HEK293 (cell line): ENCODE measurements around the gene ANXA1.

ENCODE experiments used
- CTCF ChIA-PET: fragments of 350-600 bp; formaldehyde crosslinking; extraction: SDS; loops from one replicate; lab custom pipeline; 2021; ENCODE audit warnings: antibody characterized with exemption; lab: Yijun Ruan, JAX
- POLR2A ChIA-PET: fragments of 300-600 bp; formaldehyde crosslinking; extraction: SDS; loops from one replicate; lab custom pipeline; 2020; ENCODE audit warnings: antibody characterized with exemption, inconsistent platforms; lab: Yijun Ruan, JAX
- H3K27ac ChIP-seq: fragments of 200-500 bp; sonication (Bioruptor generic); 2 replicates; pipeline ENCODE4 v1.5.1; 2014; ENCODE audit warnings: low read depth, low read length, control low read depth, inconsistent platforms; ENCODE audit errors: extremely low read depth
- H3K36me3 ChIP-seq, 2 experiments: fragments of 200-500 bp in 1 of 2; sonication (Bioruptor generic) in 1 of 2; 1 replicate in 1 of 2; 2 replicates in 1 of 2; pipeline ENCODE4 v1.5.1; 2014 to 2017; ENCODE audit warnings: inconsistent platforms in 2 of 2, low read length in 2 of 2; ENCODE audit not compliant: control insufficient read depth in 2 of 2, insufficient read depth in 1 of 2
- H3K4me1 ChIP-seq: fragments of 200-500 bp; sonication (Bioruptor generic); 2 replicates; pipeline ENCODE4 v1.5.1; 2014; ENCODE audit warnings: mild to moderate bottlenecking, low read length, inconsistent platforms; ENCODE audit not compliant: control insufficient read depth, insufficient read depth
- H3K4me3 ChIP-seq: 2 replicates; pipeline ENCODE4 v1.5.1; 2011; ENCODE audit warnings: low read depth, mild to moderate bottlenecking, control low read depth, low read length, moderate library complexity
- H3K9me3 ChIP-seq: fragments of 200-500 bp; sonication (Bioruptor generic); 2 replicates; pipeline ENCODE4 v1.5.1; 2014; ENCODE audit warnings: low read depth, low read length, inconsistent platforms; ENCODE audit not compliant: control insufficient read depth, insufficient read depth
- AEBP2 ChIP-seq: fragments of 450-650 bp; formaldehyde crosslinking; IDR thresholded peaks from 2 replicates; pipeline ENCODE4 v1.5.1; 2016; ENCODE audit warnings: missing biosample characterization, missing genetic modification characterization, borderline replicate concordance
- ATF2 ChIP-seq: fragments of 450-650 bp; formaldehyde crosslinking; IDR thresholded peaks from 2 replicates; pipeline ENCODE4 v1.5.1; 2016; ENCODE audit warnings: missing biosample characterization, missing genetic modification characterization, low read depth
- BCL6B ChIP-seq: fragments of 450-650 bp; formaldehyde crosslinking; IDR thresholded peaks from 2 replicates; pipeline ENCODE4 v1.5.1; 2017; ENCODE audit warnings: missing biosample characterization, missing genetic modification characterization
- KLF7 ChIP-seq: fragments of 450-650 bp; formaldehyde crosslinking; IDR thresholded peaks from 2 replicates; pipeline ENCODE4 v1.5.1; 2016; ENCODE audit warnings: missing biosample characterization, missing genetic modification characterization, borderline replicate concordance
- PRDM1 ChIP-seq: fragments of 450-650 bp; formaldehyde crosslinking; IDR thresholded peaks from 2 replicates; pipeline ENCODE4; 2016; ENCODE audit warnings: missing biosample characterization, missing genetic modification characterization
- REPIN1 ChIP-seq: fragments of 450-650 bp; formaldehyde crosslinking; IDR thresholded peaks from 2 replicates; pipeline ENCODE4 v1.5.1; 2017; ENCODE audit warnings: missing biosample characterization, missing genetic modification characterization, low read depth
- REST ChIP-seq: fragments of 450-650 bp; formaldehyde crosslinking; IDR thresholded peaks from 2 replicates; pipeline ENCODE4 v1.5.1; 2016; ENCODE audit warnings: missing biosample characterization, missing genetic modification characterization
- ZBTB1 ChIP-seq: fragments of 450-650 bp; formaldehyde crosslinking; IDR thresholded peaks from 2 replicates; pipeline ENCODE4 v1.5.1; 2016; ENCODE audit warnings: missing biosample characterization, missing genetic modification characterization
- ZBTB8A ChIP-seq: fragments of 450-650 bp; formaldehyde crosslinking; IDR thresholded peaks from 2 replicates; pipeline ENCODE4 v1.5.1; 2016; ENCODE audit warnings: missing biosample characterization, missing genetic modification characterization
- ZFHX2 ChIP-seq: fragments of 450-650 bp; formaldehyde crosslinking; conservative IDR thresholded peaks from 2 replicates; pipeline ENCODE4 v1.5.1; 2016; ENCODE audit warnings: missing biosample characterization, missing genetic modification characterization
- ZFP41 ChIP-seq: fragments of 450-650 bp; formaldehyde crosslinking; IDR thresholded peaks from 2 replicates; pipeline ENCODE4 v1.5.1; 2016; ENCODE audit warnings: missing biosample characterization, missing genetic modification characterization, borderline replicate concordance
- ZNF133 ChIP-seq: fragments of 450-650 bp; formaldehyde crosslinking; IDR thresholded peaks from 2 replicates; pipeline ENCODE4 v1.5.1; 2016; ENCODE audit warnings: missing biosample characterization, missing genetic modification characterization
- ZNF184 ChIP-seq: fragments of 450-650 bp; IDR thresholded peaks from 2 replicates; pipeline ENCODE4 v1.5.1; 2018; ENCODE audit warnings: missing biosample characterization, mild to moderate bottlenecking, missing genetic modification characterization
- ZNF214 ChIP-seq: fragments of 450-650 bp; formaldehyde crosslinking; IDR thresholded peaks from 2 replicates; pipeline ENCODE4 v1.5.1; 2017; ENCODE audit warnings: missing biosample characterization, mild to moderate bottlenecking, missing genetic modification characterization, borderline replicate concordance
- ZNF274 ChIP-seq, 2 experiments: fragments of 200-500 bp in 1 of 2; fragments of 450-650 bp in 1 of 2; sonication (Bioruptor generic) in 1 of 2; formaldehyde crosslinking in 1 of 2; IDR thresholded peaks; 2 replicates each; pipeline versions ENCODE4 v1.5.1 to v1.6.1; 2014 to 2016; ENCODE audit warnings: borderline replicate concordance in 1 of 2, inconsistent platforms in 1 of 2, low read length in 1 of 2, missing biosample characterization in 1 of 2, missing genetic modification characterization in 1 of 2
- ZNF423 ChIP-seq: fragments of 450-650 bp; formaldehyde crosslinking; IDR thresholded peaks from 2 replicates; pipeline ENCODE4 v1.5.1; 2016; ENCODE audit warnings: missing biosample characterization, missing genetic modification characterization
- ZNF560 ChIP-seq: fragments of 450-650 bp; formaldehyde crosslinking; IDR thresholded peaks from 2 replicates; pipeline ENCODE4 v1.5.1; 2017; ENCODE audit warnings: missing biosample characterization, missing genetic modification characterization, borderline replicate concordance
- ZNF645 ChIP-seq: fragments of 450-650 bp; formaldehyde crosslinking; IDR thresholded peaks from 2 replicates; pipeline ENCODE4; 2016; ENCODE audit warnings: missing biosample characterization, missing genetic modification characterization
- ZNF701 ChIP-seq: fragments of 450-650 bp; formaldehyde crosslinking; IDR thresholded peaks from 2 replicates; pipeline ENCODE4 v1.5.1; 2016; ENCODE audit warnings: missing biosample characterization, missing genetic modification characterization
- ZXDB ChIP-seq: fragments of 450-650 bp; formaldehyde crosslinking; IDR thresholded peaks from 2 replicates; pipeline ENCODE4 v1.5.1; 2016; ENCODE audit warnings: missing biosample characterization, missing genetic modification characterization

Gene ANXA1

GRCh38 chr9:73202980-73203379 lies 51.3 kb downstream of the ANXA1 start (continued):
- TF ChIP-seq ATF2 (tag by site-specific recombination), result no peak
- no peak for TF ChIP-seq ZNF274 (IDR thresholded peaks at IDR 0.05; ENCODE audit: low read length)
- TF ChIP-seq ZNF274 (tag by site-specific recombination; IDR thresholded peaks at IDR 0.05; ENCODE audit: borderline replicate concordance), result no peak
- no peak for TF ChIP-seq REPIN1 (tag by site-specific recombination)
- no peak for TF ChIP-seq BCL6B
- no peak for TF ChIP-seq ZBTB1 (tag by site-specific recombination)
- TF ChIP-seq ZNF423, result no peak
- no peak for TF ChIP-seq ZNF560

GRCh38 chr9:73204936-73205335 lies 53.3 kb downstream of the ANXA1 start:
- H3K4me3 ChIP-seq, result no peak overlapping the region
- H3K9me3 ChIP-seq, result no peaks in the 10 kb centered on the region
- no peaks in the 10 kb centered on the region for H3K36me3 ChIP-seq
- no peak overlapping the region for H3K27ac ChIP-seq
- no peaks in the 10 kb centered on the region for H3K4me1 ChIP-seq
- TF ChIP-seq ZNF184 (tag by site-specific recombination) (no peak), ZBTB8A (tag by site-specific recombination) (no peak), ZFP41 (no peak), KLF7 (tag by site-specific recombination) (no peak), ZNF214 (no peak), ZNF701 (tag by site-specific recombination) (no peak), ZFHX2 (no peak), REST (peak; percentile 61), PRDM1 (tag by site-specific recombination) (no peak)
- ChIA-PET CTCF (interaction anchor here (1.6 kb wide), 1 partner anchor 22 kb away, joined by 3 read pairs; no protein-coding TSS in a partner anchor), POLR2A (no interaction called here)

GRCh38 chr9:73206851-73207250 lies 55.2 kb downstream of the ANXA1 start:
- Histone ChIP-seq H3K9me3 (no peaks in the 10 kb centered on the region), H3K4me3 (no peak overlapping the region), H3K27ac (no peak overlapping the region), H3K4me1 (no peaks in the 10 kb centered on the region), H3K36me3 (no peaks in the 10 kb centered on the region)
- ChIA-PET POLR2A (no interaction called here), CTCF (interaction anchor here (0.5 to 0.6 kb wide), 2 partner anchors 155 to 202 kb away, joined by 3 read pairs; no protein-coding TSS in a partner anchor)
- TF ChIP-seq ZNF133 (tag by site-specific recombination) (no peak), ZXDB (tag by site-specific recombination) (no peak), ZNF645 (tag by site-specific recombination) (no peak), AEBP2 (tag by site-specific recombination) (no peak)
